H1 (cell line): ENCODE results near the gene GRID1. TPM values are rescaled to one million over a fixed set of nuclear protein-coding genes. Genes with fewer than 3 reads are reported as not detected.

ENCODE experiments used
- CTCF ChIA-PET: fragments of 300-600 bp; sonication (Branson Sonifier 250); formaldehyde crosslinking; loops from one replicate; lab custom pipeline; 2021; ENCODE audit not compliant: partially characterized antibody; lab: Charles Lee
- POLR2A ChIA-PET: fragments of 300-600 bp; sonication (Branson Sonifier 250); formaldehyde crosslinking; loops from one replicate; lab custom pipeline; 2021; ENCODE audit warnings: inconsistent platforms; ENCODE audit not compliant: partially characterized antibody; lab: Charles Lee
- DNase-seq, 2 experiments: peaks; one replicate each; pipeline versions ENCODE4 v3.0.0 to v3.0.0-alpha.2; 2010 to 2022; ENCODE audit warnings: low spot score in 2 of 2, low read depth in 1 of 2, mixed read lengths in 1 of 2
- FAIRE-seq: peaks from 2 replicates; lab custom pipeline; 2011; peaks lifted over from hg19 to GRCh38; lab: Jason Lieb, UNC
- H2AFZ ChIP-seq: 2 replicates; pipeline ENCODE4 v1.8.1; 2012; ENCODE audit warnings: low read length, inconsistent platforms
- H2AK5ac ChIP-seq: 2 replicates; pipeline ENCODE4 v1.6.1; 2013; ENCODE audit warnings: low read depth, low read length
- H2BK120ac ChIP-seq: replicated peaks from 2 replicates; pipeline ENCODE3; 2013; ENCODE audit warnings: low read depth, low read length, inconsistent platforms
- H2BK12ac ChIP-seq: 2 replicates; pipeline ENCODE4 v1.6.1; 2013; ENCODE audit warnings: low read depth, low read length
- H2BK15ac ChIP-seq: 2 replicates; pipeline ENCODE4 v1.6.1; 2013; ENCODE audit warnings: low read length
- H2BK20ac ChIP-seq: 2 replicates; pipeline ENCODE4 v1.6.1; 2013; ENCODE audit warnings: low read length
- H2BK5ac ChIP-seq: 2 replicates; pipeline ENCODE4 v1.6.1; 2013; ENCODE audit warnings: low read depth, low read length
- H3K14ac ChIP-seq: 2 replicates; pipeline ENCODE4 v1.6.1; 2013; ENCODE audit warnings: inconsistent platforms; ENCODE audit not compliant: insufficient read length
- H3K18ac ChIP-seq: 2 replicates; pipeline ENCODE4 v1.6.1; 2013; ENCODE audit warnings: low read length; ENCODE audit errors: extremely low read depth
- H3K23ac ChIP-seq: 2 replicates; pipeline ENCODE4 v1.6.1; 2013; ENCODE audit warnings: inconsistent platforms; ENCODE audit not compliant: insufficient read length
- H3K23me2 ChIP-seq: 2 replicates; pipeline ENCODE4 v1.6.1; 2013; ENCODE audit warnings: low read depth, low read length
- H3K27ac ChIP-seq: 2 replicates; pipeline ENCODE4 v1.6.1; 2011; ENCODE audit warnings: low read depth, low read length, inconsistent platforms
- H3K27me3 ChIP-seq, 4 experiments: replicated peaks in 1 of 4; 1 replicate in 1 of 4; 2 replicates in 3 of 4; pipeline versions ENCODE4 v1.6.1 to v1.8.1; 2011 to 2013; ENCODE audit warnings: low read length in 3 of 4, mild to moderate bottlenecking in 3 of 4, inconsistent platforms in 2 of 4, mixed read lengths in 2 of 4, moderate library complexity in 1 of 4; ENCODE audit not compliant: control insufficient read depth in 3 of 4, insufficient read depth in 3 of 4; ENCODE audit errors: extremely low read depth in 1 of 4
- H3K36me3 ChIP-seq, 4 experiments: 2 replicates each; pipeline versions ENCODE4 v1.6.1 to v1.8.1; 2011 to 2013; ENCODE audit warnings: mild to moderate bottlenecking in 4 of 4, low read length in 3 of 4, moderate library complexity in 2 of 4, control low read depth in 1 of 4, inconsistent platforms in 1 of 4; ENCODE audit not compliant: insufficient read depth in 4 of 4, control insufficient read depth in 2 of 4
- H3K4ac ChIP-seq: replicated peaks from 2 replicates; pipeline ENCODE3; 2013; ENCODE audit warnings: low read length, low read depth, mixed read lengths, inconsistent platforms; ENCODE audit not compliant: insufficient read length
- H3K4me1 ChIP-seq, 4 experiments: replicated peaks in 1 of 4; 1 replicate in 1 of 4; 2 replicates in 3 of 4; pipeline versions ENCODE4 v1.6.1 to v1.8.1; 2011 to 2013; ENCODE audit warnings: low read length in 3 of 4, inconsistent platforms in 2 of 4, mixed read lengths in 1 of 4; ENCODE audit not compliant: insufficient read depth in 4 of 4, control insufficient read depth in 3 of 4
- H3K4me2 ChIP-seq, 2 experiments: 2 replicates each; pipeline versions ENCODE4 v1.6.1 to v1.8.1; 2011 to 2013; ENCODE audit warnings: low read depth in 2 of 2, low read length in 2 of 2, control low read depth in 1 of 2, inconsistent platforms in 1 of 2, mild to moderate bottlenecking in 1 of 2; ENCODE audit not compliant: insufficient read depth in 1 of 2
- H3K4me3 ChIP-seq, 4 experiments: fragments of 200-600, 300-600 bp in 1 of 4; sonication (generic), shearing (Covaris generic), sonication (Bioruptor Twin) in 1 of 4; 2 replicates each; pipeline versions ENCODE4 v1.5.1 to v1.8.1; 2011 to 2016; ENCODE audit warnings: low read length in 4 of 4, low read depth in 3 of 4, control low read depth in 2 of 4, inconsistent platforms in 2 of 4, mild to moderate bottlenecking in 2 of 4, mixed read lengths in 1 of 4, moderate library complexity in 1 of 4; ENCODE audit not compliant: insufficient read depth in 2 of 4; ENCODE audit errors: extremely low read depth in 1 of 4
- H3K56ac ChIP-seq: replicated peaks from 2 replicates; pipeline ENCODE3; 2013; ENCODE audit warnings: low read depth, mild to moderate bottlenecking, mixed read lengths, low read length, inconsistent platforms; ENCODE audit not compliant: insufficient read length
- H3K79me1 ChIP-seq: 2 replicates; pipeline ENCODE4 v1.6.1; 2013; ENCODE audit warnings: low read depth, low read length, control low read depth
- H3K79me2 ChIP-seq, 2 experiments: 2 replicates each; pipeline versions ENCODE4 v1.6.1 to v1.8.1; 2012 to 2013; ENCODE audit warnings: low read length in 2 of 2, mild to moderate bottlenecking in 2 of 2, inconsistent platforms in 1 of 2; ENCODE audit not compliant: insufficient read depth in 2 of 2, control insufficient read depth in 1 of 2
- H3K9ac ChIP-seq, 4 experiments: replicated peaks in 1 of 4; 1 replicate in 1 of 4; 2 replicates in 3 of 4; pipeline versions ENCODE4 v1.6.1 to v1.8.1; 2011 to 2013; ENCODE audit warnings: low read depth in 3 of 4, low read length in 3 of 4, control low read depth in 2 of 4, mild to moderate bottlenecking in 2 of 4, moderate library complexity in 2 of 4, inconsistent platforms in 1 of 4; ENCODE audit errors: extremely low read depth in 1 of 4
- H3K9me3 ChIP-seq, 2 experiments: 2 replicates each; pipeline versions ENCODE4 v1.6.1 to v1.8.1; 2012 to 2013; ENCODE audit warnings: mild to moderate bottlenecking in 2 of 2, moderate library complexity in 2 of 2, control low read depth in 1 of 2, inconsistent platforms in 1 of 2, low read depth in 1 of 2, low read length in 1 of 2, mixed read lengths in 1 of 2; ENCODE audit not compliant: insufficient read depth in 2 of 2
- H4K20me1 ChIP-seq, 2 experiments: replicated peaks in 1 of 2; 2 replicates each; pipeline versions ENCODE3 to v1.8.1; 2011 to 2013; ENCODE audit warnings: inconsistent platforms in 2 of 2, low read length in 2 of 2, mild to moderate bottlenecking in 1 of 2; ENCODE audit not compliant: insufficient read depth in 2 of 2, control insufficient read depth in 1 of 2
- H4K5ac ChIP-seq: 2 replicates; pipeline ENCODE4 v1.6.1; 2013; ENCODE audit warnings: low read length, low read depth, mixed read lengths, inconsistent platforms; ENCODE audit not compliant: insufficient read length
- H4K8ac ChIP-seq: 2 replicates; pipeline ENCODE4 v1.8.0; 2013; ENCODE audit warnings: mild to moderate bottlenecking, moderate library complexity, low read length, inconsistent platforms; ENCODE audit not compliant: insufficient read depth; ENCODE audit errors: extremely low read depth
- H4K91ac ChIP-seq: replicated peaks from 2 replicates; pipeline ENCODE3; 2013; ENCODE audit warnings: low read length, mixed read lengths, inconsistent platforms; ENCODE audit not compliant: insufficient read length
- CEBPB ChIP-seq: IDR thresholded peaks from 2 replicates; pipeline ENCODE4 v1.6.1; 2012; ENCODE audit warnings: low read depth, low read length
- RBBP5 ChIP-seq: IDR thresholded peaks from 2 replicates; pipeline ENCODE4 v1.7.1; 2012; ENCODE audit warnings: low read depth, mild to moderate bottlenecking, inconsistent platforms, low read length, moderate library complexity, borderline replicate concordance
- WGBS, 2 experiments: shearing (Covaris generic) in 1 of 2; methylation state at CpG; one replicate each; pipeline versions ENCODE4 v1.1.6 to v1.1.7; 2013 to 2015; ENCODE audit warnings: low lambda C conversion rate in 2 of 2, mixed read lengths in 2 of 2, inconsistent platforms in 1 of 2, low coverage in 1 of 2, missing lambda C conversion rate in 1 of 2; ENCODE audit not compliant: insufficient replicate concordance in 2 of 2, insufficient coverage in 1 of 2, insufficient read length in 1 of 2; ENCODE audit errors: extremely low coverage in 1 of 2, missing lambda C conversion rate in 1 of 2; 5-methylcytosine and 5-hydroxymethylcytosine counted together
- polyA plus RNA-seq, 7 experiments: library from polyadenylated mRNA; depleted of rRNA in 3 of 7; stranded (reverse) in 5 of 7; unstranded in 2 of 7; fragments of >200 nt in 5 of 7; fragments of 200-250 nt in 2 of 7; gene quantifications; 1 replicate in 5 of 7; 2 replicates in 1 of 7; 4 replicates in 1 of 7; pipeline versions ENCODE4 v1.2.1 to v1.2.3, GENCODE V29; 2011 to 2013; ENCODE audit warnings: missing spikeins in 2 of 7, mixed read lengths in 2 of 7
- total RNA-seq: library from RNA; stranded (reverse); fragmentation: NEBNext Ultra II Directional; extraction: Animal tissue kit (Norgen Biotek cat#: 25700); gene quantifications from 2 replicates; pipeline ENCODE4 v1.2.1, GENCODE V29; 2021

GRID1 gene
- total and polyA plus RNA-seq, 2 of the 8 experiments (the other 6 are each of a cell fraction or from before 2014, with no cell fraction given), result 0.22 to 0.30 TPM

GRCh38 chr10:86169506-86170254 is 196.9 kb downstream of the GRID1 start:
- CTCF ChIA-PET, result interaction anchor here (1.2 to 3.3 kb wide), 8 partner anchors 9 to 180 kb away, joined by 3 to 20 read pairs (median 5); no protein-coding TSS in a partner anchor
- POLR2A ChIA-PET, result no interaction called here
- DNase-seq, result no peak

More at GRCh38 chr10:86169506-86170254, 196.9 kb downstream of the GRID1 start:
- Histone ChIP-seq H4K91ac (no peak overlapping the region), H3K23me2 (no peaks in the 10 kb centered on the region), H3K79me1 (no peaks in the 10 kb centered on the region), H3K4ac (no peak overlapping the region), H3K79me2 (no peaks in the 10 kb centered on the region), H3K14ac (no peak overlapping the region), H4K8ac (no peak overlapping the region), H4K20me1 (no peaks in the 10 kb centered on the region), H2BK15ac (no peak overlapping the region), H2BK20ac (no peak overlapping the region), H3K9ac (no peak overlapping the region), H3K27ac (no peak overlapping the region), H2BK120ac (no peak overlapping the region), H2AK5ac (no peak overlapping the region), H3K27me3 (no peaks in the 10 kb centered on the region), H2BK5ac (no peak overlapping the region), H3K56ac (no peak overlapping the region), H3K9me3 (no peaks in the 10 kb centered on the region), H3K18ac (no peak overlapping the region), H3K4me1 (no peaks in the 10 kb centered on the region), H4K5ac (no peak overlapping the region), H3K4me2 (no peak overlapping the region), H3K23ac (no peak overlapping the region), H2AFZ (no peak overlapping the region), H3K4me3 (no peak overlapping the region), H2BK12ac (no peak overlapping the region), H3K36me3 (no peaks in the 10 kb centered on the region)
- 96% methylated on average over 10 of the region's 10 CpGs; no CpG with 5 or more reads in 1 of the 2 experiments for WGBS, 2 experiments
- no peak for FAIRE-seq
- TF ChIP-seq CEBPB (no peak), RBBP5 (no peak)
